Peyer's patch (tissue), 4 donors: ENCODE measurements around the gene LONP2. TPM values are rescaled to one million over a fixed set of nuclear protein-coding genes. Genes with fewer than 3 reads are reported as not detected.

Experiments
- DNase-seq, 3 donors: peaks; one replicate each; pipeline ENCODE4 v3.0.0-alpha.2; 2017 to 2019
- H3K27ac ChIP-seq, 4 donors: fragments of 200-600 bp; sonication (generic); one replicate each; pipeline ENCODE4 v1.5.1; 2016 to 2019
- H3K27me3 ChIP-seq, 2 donors: fragments of 200-600 bp; sonication (generic); one replicate each; pipeline ENCODE4 v1.5.1; 2019
- H3K36me3 ChIP-seq, 3 donors: fragments of 200-600 bp; sonication (generic); one replicate each; pipeline ENCODE4 v1.5.1; 2016 to 2019
- H3K4me1 ChIP-seq, 4 donors: fragments of 200-600 bp; sonication (generic); one replicate each; pipeline ENCODE4 v1.5.1; 2016 to 2019
- H3K4me3 ChIP-seq, 4 donors: fragments of 200-600 bp; sonication (generic); 1 replicate in 3 of 4; 2 replicates in 1 of 4; pipeline ENCODE4 v1.5.1; 2016 to 2019; ENCODE audit warnings: mild to moderate bottlenecking in 1 of 4
- H3K9me3 ChIP-seq, 4 donors: fragments of 200-600 bp; sonication (generic); one replicate each; pipeline ENCODE4 v1.5.1; 2016 to 2019; ENCODE audit warnings: mild to moderate bottlenecking in 1 of 4
- CTCF ChIP-seq, 6 experiments: fragments of 450-650 bp in 4 of 6; fragments of 200-600 bp in 2 of 6; sonication (generic) in 1 of 6; IDR thresholded peaks; one replicate each; pipeline ENCODE4 v1.5.1; 2017 to 2019; ENCODE audit warnings: antibody characterized with exemption in 6 of 6, mild to moderate bottlenecking in 3 of 6, moderate library complexity in 1 of 6
- POLR2A ChIP-seq, 2 donors: fragments of 450-650 bp; IDR thresholded peaks; one replicate each; pipeline ENCODE4 v1.5.1; 2017; ENCODE audit warnings: antibody characterized with exemption in 2 of 2, mild to moderate bottlenecking in 2 of 2, moderate library complexity in 2 of 2
- total RNA-seq, 4 donors: library from RNA; depleted of rRNA; stranded (reverse); fragments of >200 nt; gene quantifications; one replicate each; pipeline ENCODE4 v1.1.0, GENCODE V29; 2016

Gene LONP2
- total RNA-seq, 4 donors from 2014 or later: 56.7 to 104 (median 70.7) TPM

GRCh38 chr16:48203974-48204824 is 39.9 kb upstream of the LONP2 start:
- Histone ChIP-seq H3K4me1 (no peaks in the 10 kb centered on the region), H3K9me3 (no peaks in the 10 kb centered on the region), H3K27ac (peak overlapping the region in 2 of 4 donors; percentile 64 to 66), H3K27me3 (no peaks in the 10 kb centered on the region), H3K36me3 (no peaks in the 10 kb centered on the region), H3K4me3 (no peak overlapping the region)
- peak in 1 of 3 donors; percentile 80 for DNase-seq
- no peak for TF ChIP-seq CTCF (IDR thresholded peaks at IDR 0.05)
- no peak for TF ChIP-seq POLR2A (IDR thresholded peaks at IDR 0.05)

GRCh38 chr16:48204825-48205151 is 39.3 kb upstream of the LONP2 start:
- TF ChIP-seq POLR2A (IDR thresholded peaks at IDR 0.05) (no peak), CTCF (IDR thresholded peaks at IDR 0.05) (no peak)
- H3K27ac ChIP-seq: peak overlapping the region in 2 of 4 donors; percentile 64 to 66
- DNase-seq: no peak
- H3K27me3 ChIP-seq: no peaks in the 10 kb centered on the region
- H3K4me3 ChIP-seq: no peak overlapping the region
- no peaks in the 10 kb centered on the region for H3K9me3 ChIP-seq
- no peaks in the 10 kb centered on the region for H3K36me3 ChIP-seq
- no peaks in the 10 kb centered on the region for H3K4me1 ChIP-seq

GRCh38 chr16:48206594-48207242 is 37.4 kb upstream of the LONP2 start:
- peak in 1 of 3 donors; percentile 68 for DNase-seq
- no peaks in the 10 kb centered on the region for H3K4me1 ChIP-seq

GRCh38 chr16:48210747-48211146 is 33.4 kb upstream of the LONP2 start:
- no peak for DNase-seq
- Histone ChIP-seq H3K27ac (no peak overlapping the region), H3K9me3 (no peaks in the 10 kb centered on the region), H3K4me3 (no peak overlapping the region), H3K27me3 (no peaks in the 10 kb centered on the region), H3K36me3 (no peaks in the 10 kb centered on the region), H3K4me1 (no peaks in the 10 kb centered on the region)
- TF ChIP-seq CTCF (IDR thresholded peaks at IDR 0.05) (no peak), POLR2A (IDR thresholded peaks at IDR 0.05) (no peak)

More at GRCh38 chr16:48206594-48207242, 37.4 kb upstream of the LONP2 start:
- Histone ChIP-seq H3K27ac (no peak overlapping the region), H3K4me3 (no peak overlapping the region), H3K36me3 (no peaks in the 10 kb centered on the region), H3K9me3 (no peaks in the 10 kb centered on the region), H3K27me3 (no peaks in the 10 kb centered on the region)
- no peak for TF ChIP-seq CTCF (IDR thresholded peaks at IDR 0.05)
- no peak for TF ChIP-seq POLR2A (IDR thresholded peaks at IDR 0.05)

GRCh38 chr16:48212033-48212432 is 32.1 kb upstream of the LONP2 start:
- no peaks in the 10 kb centered on the region for H3K27me3 ChIP-seq
- no peaks in the 10 kb centered on the region for H3K36me3 ChIP-seq
- DNase-seq: no peak
- no peaks in the 10 kb centered on the region for H3K4me1 ChIP-seq
- H3K4me3 ChIP-seq: no peak overlapping the region
- H3K27ac ChIP-seq: no peak overlapping the region
- no peaks in the 10 kb centered on the region for H3K9me3 ChIP-seq
- TF ChIP-seq CTCF (IDR thresholded peaks at IDR 0.05) (no peak), POLR2A (IDR thresholded peaks at IDR 0.05) (no peak)
